Activated CD8-positive, alpha-beta memory T cell treated with anti-CD3 and anti-CD28 coated beads, Interleukin-2, amount 50 U/mL, for 48 hours (primary cell): ENCODE measurements around the gene AFAP1.

ENCODE experiments used
- DNase-seq: peaks from one replicate; pipeline ENCODE4 v3.0.0-alpha.2; 2020

The AFAP1 gene

DNA sequence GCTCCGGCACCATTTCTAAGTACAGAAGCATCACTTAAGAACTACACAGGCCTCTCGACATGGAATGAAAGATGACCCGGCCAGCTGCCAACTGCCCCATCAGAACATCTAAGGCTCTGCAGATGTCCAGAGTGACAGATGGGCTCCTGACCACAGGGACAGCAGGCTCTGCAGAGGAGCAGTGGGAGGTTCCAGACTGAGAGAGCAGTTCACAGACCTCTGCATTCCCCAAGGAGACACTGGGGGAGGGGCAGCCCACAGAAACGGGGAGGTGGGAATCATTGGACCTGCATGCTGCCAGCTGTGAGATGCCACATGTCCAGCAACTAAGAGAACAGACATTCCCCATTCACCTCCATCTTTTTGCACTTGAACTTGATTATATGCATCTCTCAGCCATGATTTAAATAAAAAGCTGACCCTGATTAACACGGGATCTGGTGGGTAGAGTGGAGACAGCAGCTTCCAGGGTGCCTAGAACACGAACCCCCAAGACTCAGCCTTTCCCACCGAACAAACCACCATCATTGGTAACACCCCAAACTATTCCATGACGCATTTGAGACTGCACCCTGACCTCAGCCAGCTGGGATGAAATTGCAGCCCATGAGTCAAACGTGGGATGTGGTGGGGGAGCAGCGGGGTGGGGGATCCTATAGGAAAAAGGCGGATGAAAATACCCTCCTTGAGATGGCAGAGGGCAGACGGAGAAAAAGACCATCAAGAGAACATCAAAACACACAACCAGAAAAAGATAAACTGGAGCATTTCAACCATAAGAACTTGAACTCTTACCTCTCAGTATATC lies 47.2 kb downstream of the AFAP1 start:
- DNase-seq = no peak

DNA sequence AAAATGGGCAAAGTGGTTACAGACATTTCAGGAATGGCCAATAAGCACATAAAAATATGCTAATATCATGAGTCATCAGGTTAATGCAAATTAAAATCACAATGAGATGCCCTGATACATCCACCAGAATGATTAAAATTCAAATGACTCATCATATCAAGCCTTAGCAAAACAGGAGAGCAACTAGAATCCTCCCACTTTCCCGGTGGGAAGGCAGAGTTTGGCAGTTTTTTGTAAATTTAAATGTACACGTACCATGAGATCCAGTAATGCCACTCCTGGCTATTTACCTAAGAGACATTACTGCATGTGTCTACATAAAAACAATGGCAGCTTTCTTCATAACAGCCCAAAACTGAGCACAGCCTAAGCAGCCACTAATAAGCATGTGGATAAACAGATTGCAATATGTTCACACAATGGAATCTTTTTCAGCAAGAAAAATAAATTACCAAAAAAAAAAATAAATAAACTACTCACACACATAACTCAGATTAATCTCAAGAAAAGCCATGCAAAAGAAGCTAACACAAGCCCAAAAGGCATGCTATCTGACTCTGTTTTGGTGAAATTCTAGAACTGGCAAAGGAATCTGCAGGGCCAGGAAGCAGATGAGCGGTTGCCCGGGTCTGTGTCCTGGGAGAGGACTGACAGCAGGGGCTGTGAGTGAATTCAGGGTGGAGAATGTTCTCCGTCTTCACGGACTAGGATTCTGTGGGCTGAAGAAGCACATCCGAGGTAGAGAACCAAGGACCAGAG lies 48.8 kb downstream of the AFAP1 start:
- DNase-seq = no peak

DNA sequence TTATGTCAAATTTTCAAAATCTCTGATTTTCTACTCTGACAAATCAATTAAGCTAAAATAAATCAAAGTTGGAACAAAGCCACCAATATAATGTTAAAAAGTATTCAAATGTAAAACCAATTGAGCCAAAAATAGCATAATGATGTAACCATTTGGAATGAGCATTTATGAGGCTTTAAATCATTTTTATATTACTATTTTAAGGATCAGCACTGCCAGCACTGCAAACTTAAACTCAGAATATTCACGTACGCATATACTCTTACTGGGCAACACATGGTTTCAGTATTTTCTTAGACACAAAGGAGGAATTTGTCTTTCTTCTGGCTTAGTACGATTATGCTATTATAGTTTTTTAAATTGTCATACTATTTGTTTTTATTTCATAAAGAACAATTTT lies 52.2 kb downstream of the AFAP1 start:
- no peak for DNase-seq

DNA sequence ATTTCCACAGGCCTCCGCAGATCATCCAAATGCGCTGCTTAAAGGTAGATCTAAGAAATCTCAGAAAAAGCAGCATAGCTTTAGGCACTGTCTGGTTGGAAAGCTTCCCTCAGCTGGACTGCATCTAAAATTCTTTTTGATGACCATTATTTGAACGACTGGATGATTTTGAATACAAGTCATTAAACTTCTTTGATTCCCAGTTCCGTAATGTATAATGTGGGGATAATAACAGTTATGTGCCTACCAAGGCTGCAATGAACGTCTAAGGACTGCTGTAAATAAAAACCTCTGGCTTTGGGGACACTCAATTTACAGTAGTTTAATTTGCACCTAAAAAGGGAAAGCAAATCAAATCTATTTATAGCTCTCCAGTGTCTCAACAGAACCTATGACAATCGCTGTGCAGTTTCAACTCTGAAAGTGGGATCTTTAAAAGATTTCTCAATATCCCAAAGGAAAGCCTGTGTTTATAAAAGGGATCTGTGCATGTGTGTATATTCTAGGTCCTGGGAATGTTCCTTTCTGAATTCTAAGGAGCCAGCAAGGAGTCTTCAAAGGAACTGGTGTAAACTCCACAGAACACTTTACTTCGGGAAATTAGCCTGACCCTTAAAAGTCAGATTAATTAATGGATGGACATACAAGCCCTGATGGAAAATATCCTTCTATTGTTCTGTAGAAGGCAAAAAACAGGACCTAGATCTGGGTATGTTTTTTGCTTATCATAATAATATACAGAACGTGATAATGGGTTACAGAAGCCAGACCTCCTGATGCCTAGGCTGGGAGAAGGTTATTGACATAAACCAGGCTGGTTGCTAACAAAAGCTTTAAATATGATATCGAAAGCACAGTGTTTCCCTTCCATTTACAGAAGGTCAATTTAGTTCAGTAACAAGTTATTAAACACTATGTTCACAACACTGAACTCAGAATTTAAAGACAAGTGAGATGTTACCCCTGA lies 53.4 kb downstream of the AFAP1 start:
- no peak for DNase-seq

DNA sequence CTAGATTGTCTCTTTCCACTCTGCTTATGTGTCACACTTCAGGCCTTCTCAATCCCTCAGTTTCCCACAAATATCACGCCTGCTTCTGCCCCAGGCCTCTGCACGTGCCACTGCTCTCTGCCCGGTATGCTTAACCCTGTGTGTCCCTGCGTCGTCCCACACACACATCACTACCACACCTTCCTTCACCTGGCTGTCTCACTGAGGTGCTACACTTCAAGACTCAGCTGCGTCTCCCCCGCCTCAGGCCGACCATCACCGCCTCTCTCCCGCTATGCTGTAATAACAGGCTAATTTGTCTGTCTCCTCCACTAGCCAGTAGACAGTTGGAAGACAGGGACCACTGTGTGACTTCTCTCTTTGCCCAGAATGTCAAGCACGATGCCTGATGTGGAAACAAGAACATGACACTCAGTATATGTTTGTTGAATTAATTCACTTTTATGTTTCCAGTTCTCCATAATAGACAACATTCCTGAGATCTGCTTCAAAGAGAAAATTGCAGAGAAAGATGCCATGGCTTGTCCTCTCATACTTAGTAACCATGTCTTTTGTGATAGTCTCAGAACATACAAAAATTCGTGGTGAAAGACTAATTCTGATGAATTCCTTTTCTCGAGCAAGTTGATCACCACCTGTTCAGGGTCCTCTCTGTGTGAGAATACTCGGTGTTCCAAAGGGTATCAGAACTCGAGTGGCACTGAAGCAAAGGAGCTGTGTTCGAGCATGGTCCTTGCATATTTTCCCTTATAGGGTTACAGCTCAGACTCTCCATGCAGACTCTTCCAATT lies 54.2 kb downstream of the AFAP1 start:
- DNase-seq = no peak

DNA sequence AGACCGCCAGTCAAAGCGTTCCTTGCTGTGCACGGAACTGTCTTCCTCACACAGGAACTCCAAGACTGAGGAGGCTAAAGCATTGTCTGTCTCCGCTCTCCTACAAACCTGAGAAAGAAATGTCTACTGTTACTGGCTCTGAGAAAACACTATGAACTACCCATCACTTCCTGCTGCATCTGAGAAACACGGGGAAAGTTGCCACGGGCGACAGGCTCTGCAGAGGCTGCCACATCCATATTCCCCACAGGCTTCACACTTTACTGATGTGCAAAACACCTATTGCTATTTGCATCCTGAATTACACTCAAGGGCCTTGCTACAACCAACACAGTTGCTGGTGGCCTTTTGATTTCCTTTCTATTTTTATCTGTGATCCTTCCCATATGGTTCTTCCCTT lies 59.0 kb downstream of the AFAP1 start:
- DNase-seq = no peak

DNA sequence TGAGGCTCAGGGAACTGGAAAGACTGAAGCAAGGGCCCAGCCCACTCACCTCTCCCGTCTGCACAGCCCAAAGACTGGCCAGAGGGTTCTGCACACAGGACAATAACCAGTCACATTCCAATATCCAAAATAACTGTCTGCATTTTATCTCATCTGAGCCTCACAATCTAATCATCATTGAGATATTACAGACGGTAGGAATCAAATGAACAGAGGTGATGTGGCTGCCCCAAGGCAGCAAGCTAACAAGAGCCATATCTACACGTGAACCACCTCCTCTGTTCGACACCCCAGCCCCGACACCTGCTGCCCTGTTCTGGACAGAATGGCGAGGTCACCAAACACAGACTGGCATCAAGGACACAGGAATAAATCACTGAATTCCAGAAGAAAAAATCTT lies 60.5 kb downstream of the AFAP1 start:
- DNase-seq = no peak

DNA sequence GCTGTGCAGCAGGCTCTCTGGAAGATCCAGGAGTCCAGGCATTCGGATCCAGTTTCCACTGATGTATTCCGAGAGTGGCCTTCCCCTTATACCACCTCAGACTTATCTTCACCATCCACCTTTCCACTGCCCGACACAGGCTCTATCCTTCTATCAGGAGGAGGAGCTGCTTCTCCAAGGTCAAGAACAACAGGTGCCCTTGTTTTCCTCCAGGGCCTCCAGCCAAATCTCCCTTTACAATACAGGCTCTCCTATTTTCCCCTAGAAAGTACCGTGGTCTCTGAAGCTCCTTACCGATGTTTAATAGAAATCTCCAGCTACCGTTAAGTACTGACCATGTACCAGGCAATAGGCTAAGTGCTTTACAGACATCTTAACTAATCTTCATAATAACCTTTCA lies 61.3 kb downstream of the AFAP1 start:
- DNase-seq = no peak

DNA sequence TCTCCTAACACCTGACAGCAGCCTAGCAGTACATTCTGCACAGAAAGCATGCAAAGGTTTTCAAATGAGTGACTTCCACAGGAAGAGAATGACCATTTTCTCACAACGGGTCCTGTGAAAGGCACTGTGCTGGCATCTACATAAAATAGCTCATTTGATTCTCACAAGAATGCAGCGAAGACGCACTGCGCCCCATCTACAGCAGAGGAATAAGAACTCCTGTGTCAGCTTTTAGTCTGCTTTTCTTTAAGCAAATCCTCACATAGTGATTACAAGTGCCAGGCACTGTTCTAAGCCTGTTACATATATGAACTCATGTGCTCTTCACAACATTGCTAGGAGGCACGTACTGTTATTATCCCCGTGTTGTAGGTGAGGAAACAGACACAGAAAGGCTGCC lies 62.5 kb downstream of the AFAP1 start:
- DNase-seq = no peak

DNA sequence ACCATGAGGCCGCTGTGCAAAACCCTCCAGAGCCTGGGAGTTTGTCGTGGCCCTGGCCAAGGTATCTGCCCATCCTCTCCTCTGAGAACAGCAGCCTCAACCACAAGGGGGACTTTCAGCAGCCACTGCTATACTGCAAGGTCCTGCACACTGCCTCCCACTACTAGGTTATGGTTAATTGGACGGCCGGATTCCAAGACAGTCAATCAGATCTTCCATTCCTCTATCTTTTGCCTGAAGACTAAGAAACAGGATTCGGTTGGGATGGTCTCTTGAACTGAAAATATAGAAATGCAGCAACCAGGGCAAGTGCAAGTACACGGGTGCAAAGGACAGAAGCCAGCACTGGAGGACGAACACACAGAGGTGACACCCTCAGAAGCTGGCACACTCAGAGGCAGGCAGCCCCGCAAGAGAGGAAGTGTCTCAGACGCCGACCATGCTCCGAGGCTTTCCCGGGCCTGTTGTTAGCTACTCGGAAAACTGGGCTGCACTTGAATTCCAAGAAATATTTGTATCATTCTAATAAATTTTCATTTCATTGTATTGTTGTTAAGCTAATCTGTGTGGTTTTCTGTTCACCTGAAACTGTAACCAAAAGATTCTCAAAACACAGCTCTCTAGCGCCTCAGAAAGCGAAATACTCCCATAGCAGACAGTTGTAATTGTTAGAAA lies 63.3 kb downstream of the AFAP1 start:
- DNase-seq = peak; percentile 65

DNA sequence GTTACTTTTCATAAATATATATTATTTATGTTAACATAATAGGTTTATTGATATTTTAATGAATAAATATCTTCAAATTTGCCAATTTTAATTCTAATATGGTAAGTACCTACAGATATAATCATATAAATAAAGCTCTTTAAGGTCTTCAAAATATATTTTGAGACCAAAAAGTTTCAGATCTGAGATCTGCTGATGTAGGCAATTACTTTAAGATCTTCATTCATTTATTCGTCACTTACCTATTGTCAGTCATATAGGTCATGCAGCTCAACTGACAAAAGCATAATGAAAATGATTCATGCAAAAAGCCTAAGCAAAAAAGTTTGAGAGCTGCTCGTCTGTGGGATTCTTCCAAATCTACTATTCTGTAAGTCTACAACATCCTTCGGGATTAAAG lies 64.8 kb downstream of the AFAP1 start:
- no peak for DNase-seq

DNA sequence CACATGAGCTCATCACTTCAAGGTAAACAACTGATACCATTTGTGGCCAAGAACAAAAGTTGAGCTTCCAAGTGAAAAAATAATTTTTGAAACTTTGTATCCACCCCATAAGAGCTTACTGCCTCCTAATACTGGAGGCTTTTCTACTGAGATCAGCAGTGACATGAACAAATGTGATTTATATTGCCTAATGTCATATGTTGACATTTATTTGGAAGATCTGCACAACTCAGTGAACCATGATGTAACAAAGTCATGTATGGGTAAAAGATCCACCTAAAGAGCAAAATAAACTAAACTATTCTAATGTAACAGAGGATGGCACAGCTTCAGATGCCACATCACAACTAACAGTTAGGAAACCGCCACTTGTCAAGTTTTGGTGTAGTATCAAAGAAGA lies 65.8 kb downstream of the AFAP1 start:
- no peak for DNase-seq

DNA sequence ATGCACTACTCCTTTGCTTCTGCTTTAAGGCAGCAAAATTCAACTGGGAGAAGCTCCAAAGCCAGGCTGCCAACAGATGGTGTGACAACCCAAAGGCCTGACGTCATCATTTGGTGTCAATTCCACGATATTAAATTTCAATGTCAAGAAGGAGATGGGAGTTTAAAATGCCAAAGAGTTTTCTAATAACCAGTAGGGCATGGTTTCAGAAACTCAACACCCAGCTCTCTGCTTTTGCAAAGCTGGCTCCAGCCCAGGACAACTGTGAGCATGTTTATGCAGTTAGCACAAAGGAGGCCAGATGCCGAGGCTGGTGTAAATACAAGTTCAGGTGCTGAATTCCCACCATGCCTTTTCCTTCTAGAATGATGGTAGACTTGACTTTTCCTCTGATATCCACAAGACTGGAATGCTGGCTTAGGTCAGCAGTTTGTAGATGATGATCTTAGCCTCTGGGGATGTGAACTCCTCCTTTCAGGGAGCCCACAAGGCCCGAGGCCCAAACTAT lies 67.3 kb downstream of the AFAP1 start:
- no peak for DNase-seq

DNA sequence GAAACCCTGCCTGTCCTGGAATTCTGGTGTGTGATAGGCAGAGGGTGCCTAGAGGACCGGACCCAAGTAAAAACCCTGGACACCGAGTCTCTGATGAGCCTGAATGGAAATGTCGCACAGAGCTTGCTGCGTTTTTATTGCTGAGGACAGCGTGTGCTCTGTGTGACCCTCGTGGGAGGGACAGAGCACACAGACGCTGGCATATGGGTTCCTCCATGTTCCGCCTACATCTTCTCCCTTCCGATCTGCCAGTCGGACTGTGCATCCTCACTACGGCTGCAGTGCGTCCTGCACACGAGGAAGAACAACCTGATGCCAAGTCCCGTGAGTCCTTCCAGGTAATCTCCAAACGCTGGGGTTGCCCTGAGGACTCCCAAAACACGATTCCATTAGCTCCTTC lies 68.3 kb downstream of the AFAP1 start:
- no peak for DNase-seq

DNA sequence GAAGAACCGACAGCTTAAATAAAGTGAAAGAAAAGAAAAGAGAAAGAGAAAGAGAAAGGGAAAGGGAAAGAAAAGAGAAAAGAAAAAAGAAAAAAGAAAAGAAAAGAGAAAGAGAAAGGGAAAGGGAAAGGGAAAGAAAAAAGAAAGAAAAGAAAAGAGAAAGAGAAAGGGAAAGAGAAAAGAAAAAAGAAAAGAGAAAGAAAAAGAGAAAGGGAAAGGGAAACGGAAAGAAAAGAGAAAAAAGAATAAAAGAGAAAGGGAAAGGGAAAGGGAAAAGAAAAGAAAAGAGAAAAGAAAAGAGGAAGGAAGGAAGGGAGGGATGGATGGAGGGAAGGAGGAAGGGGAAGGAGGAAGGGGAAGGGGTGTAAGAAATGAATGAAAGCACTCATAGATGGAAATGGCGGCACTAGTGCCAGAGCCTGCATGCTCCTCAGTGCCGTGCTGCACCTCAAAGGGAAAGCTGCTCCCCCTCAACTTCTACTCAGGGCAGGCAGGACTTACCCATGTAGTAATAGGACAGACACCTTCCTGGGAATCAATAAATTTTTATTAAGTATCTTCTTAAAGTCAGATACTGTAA lies 70.7 kb downstream of the AFAP1 start:
- DNase-seq = no peak

DNA sequence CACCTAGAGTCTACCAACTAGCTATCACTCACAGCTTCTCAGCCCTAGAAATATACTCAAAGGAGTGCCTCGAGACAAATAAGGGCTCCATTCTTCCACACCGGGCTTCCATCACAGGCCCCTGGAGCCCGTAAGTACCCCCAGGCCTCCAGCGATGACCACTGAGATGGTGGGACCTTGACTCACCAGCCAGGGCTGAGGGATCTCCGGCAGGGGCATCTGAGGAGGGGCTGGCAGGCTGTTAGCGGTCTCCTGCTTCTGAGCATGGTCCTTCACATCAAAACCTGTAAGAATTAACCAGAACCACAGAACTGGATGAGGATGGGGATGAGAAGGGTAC lies 71.3 kb downstream of the AFAP1 start:
- DNase-seq = no peak

DNA sequence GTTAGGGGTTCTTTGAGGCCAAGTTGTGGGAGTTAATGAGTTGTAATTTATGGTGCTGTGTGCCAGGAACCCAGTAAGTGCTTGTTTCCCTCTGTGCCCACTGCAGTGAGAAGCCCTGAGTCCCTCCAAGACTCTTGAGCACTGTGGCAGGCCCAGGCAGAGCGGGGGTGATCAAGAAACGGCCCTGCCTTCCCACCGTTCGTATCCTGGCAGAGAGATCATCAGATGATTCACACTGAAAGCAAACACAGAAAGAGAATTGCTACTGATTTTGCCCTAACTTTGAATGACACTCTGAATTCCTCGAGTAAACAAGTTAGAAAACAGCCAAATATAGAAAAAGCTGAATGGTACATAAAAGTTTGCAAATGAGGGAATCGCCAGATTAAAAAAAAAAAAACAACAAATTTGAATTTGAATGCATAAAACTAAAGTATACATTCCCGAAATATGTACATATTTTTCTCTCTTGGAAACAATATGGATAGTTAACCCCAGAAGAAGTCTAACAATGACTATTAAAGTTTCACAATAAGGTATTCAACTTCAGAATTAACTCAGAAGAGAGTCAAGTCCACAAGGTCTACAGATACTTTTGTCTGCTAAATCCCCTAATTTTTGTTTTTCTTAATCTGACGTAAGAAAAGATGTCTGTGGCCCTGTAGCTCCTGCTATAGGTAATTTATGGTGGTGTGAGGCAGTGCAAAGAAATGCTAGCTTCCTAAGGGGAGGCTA lies 71.8 kb downstream of the AFAP1 start:
- no peak for DNase-seq

DNA sequence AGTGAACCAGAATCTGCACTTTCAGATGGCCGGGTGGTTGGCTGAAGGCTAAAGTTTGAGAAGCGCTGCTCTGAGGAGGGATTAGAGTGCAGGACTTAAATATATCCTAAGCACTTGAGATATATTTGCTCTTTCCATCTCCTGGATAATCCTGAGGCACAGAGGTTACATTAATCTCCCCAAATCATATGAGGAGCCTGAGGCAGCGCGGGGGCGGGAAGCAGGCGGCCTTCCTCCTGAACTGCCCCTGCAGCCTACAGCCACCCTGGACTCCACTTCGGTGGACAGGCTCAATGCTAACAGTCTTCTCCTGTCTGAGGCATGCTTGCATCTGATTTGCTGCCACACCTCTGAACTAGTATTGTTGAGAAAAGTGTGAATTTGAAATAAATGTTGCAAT lies 72.5 kb downstream of the AFAP1 start:
- no peak for DNase-seq

DNA sequence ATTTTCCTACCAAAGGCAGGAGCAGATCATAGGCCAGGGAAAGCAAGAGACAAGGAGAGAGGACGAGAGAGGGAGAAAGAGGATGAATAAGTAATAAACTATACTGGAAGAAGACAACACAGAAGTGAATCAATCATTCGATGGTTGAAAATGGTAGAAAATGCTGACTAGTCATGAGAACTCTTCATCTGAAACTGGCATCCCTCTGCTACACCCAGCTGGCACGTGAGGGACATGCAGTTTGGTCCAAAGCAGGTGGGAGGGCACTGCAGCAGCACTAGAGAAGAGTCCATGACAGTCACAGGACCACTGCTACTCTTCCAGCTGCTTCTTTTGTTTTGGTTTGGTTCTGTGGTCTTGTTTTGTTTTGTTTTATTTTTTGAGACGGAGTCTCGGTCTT lies 74.1 kb downstream of the AFAP1 start:
- no peak for DNase-seq

DNA sequence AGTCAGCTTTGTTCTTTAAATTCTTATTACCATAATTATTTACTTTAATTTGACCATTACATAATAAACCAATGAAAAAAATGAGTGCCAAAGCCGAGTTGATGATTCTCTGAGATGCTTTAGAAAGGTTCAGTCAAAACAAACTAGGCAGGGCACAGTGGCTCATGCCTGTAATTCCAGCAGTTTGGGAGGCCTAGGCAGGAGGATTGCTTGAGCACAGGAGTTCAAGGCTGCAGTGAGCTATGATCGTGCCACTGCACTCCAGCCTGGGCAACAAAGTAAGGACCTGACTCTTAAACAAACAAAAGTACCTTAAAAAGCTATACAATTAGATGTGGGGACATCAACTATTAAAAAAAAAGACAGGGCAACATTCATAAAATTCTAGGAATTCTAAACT lies 75.0 kb downstream of the AFAP1 start:
- DNase-seq = no peak
